ENCODE results near the gene PAN2. TPM values are rescaled to one million over a fixed set of nuclear protein-coding genes. Genes with fewer than 3 reads are reported as not detected.

Gene PAN2
- total RNA-seq, 1 experiment from 2014 or later, result 75.0 TPM

GRCh38 chr12:56308714-56309113 lies 25.1 kb downstream of the PAN2 start:
- ChIA-PET CTCF (interaction anchor here (1.2 kb wide), 1 partner anchor 156 kb away, joined by 3 read pairs; no protein-coding TSS in a partner anchor), RAD21 (ENCODE audit: low non-redundant PET in 1 of 2, low total read pairs in 2 of 2, uncharacterized antibody in 2 of 2, unreplicated experiment in 2 of 2) (no interaction called here), POLR2A (interaction anchor here (0.8 to 1.3 kb wide), 2 partner anchors 14 to 25 kb away, joined by 3 to 5 read pairs; partner anchors contain the start of gene PAN2)
- no peak overlapping the region for H3K27ac ChIP-seq (ENCODE audit: low read depth, low read length)
- no peaks in the 10 kb centered on the region for H4K20me1 ChIP-seq (ENCODE audit: insufficient read depth)
- H3K27me3 ChIP-seq (ENCODE audit: insufficient read depth, low read length), result no peaks in the 10 kb centered on the region
- no peak for TF ChIP-seq EZH2phosphoT487 (IDR thresholded peaks at IDR 0.05; ENCODE audit: borderline replicate concordance)
- no peak for TF ChIP-seq EZH2 (IDR thresholded peaks at IDR 0.05)
- no peak for TF ChIP-seq FOSL1 (IDR thresholded peaks at IDR 0.05; ENCODE audit: low read depth)
- intact Hi-C loops (cut with micrococcal nuclease), result no loop called here
- H3K4me3 ChIP-seq (replicated peaks in 1 of 2; ENCODE audit: low read depth in 1 of 2, low read length in 2 of 2), result no peak overlapping the region
- no peaks in the 10 kb centered on the region for H3K9me3 ChIP-seq (ENCODE audit: control insufficient read depth in 1 of 2, insufficient read depth in 1 of 2, low read depth in 1 of 2, low read length in 2 of 2)
- H3K36me3 ChIP-seq (ENCODE audit: control insufficient read depth in 1 of 2, insufficient read depth in 2 of 2, low read length in 2 of 2), result peaks cover 20 to 21% of the 10 kb centered on the region in 2 experiments; a peak in 3 of 4 replicates
- H3K9ac ChIP-seq (ENCODE audit: low read length), result no peak overlapping the region
- no peak overlapping the region for H3K4me2 ChIP-seq (ENCODE audit: low read length)
- H3K79me2 ChIP-seq (ENCODE audit: insufficient read depth, low read length), result 0 out of 2 replicates have a peak, but pooled peaks cover 7% of the 10 kb centered on the region
- no peaks in the 10 kb centered on the region for H3K9me2 ChIP-seq (ENCODE audit: insufficient read depth)
- DNase-seq (ENCODE audit: low read depth, low spot score), result no peak
- H2AFZ ChIP-seq (ENCODE audit: low read depth, low read length, poor library complexity, severe bottlenecking), result no peak overlapping the region
- BruUV-seq (replicated peaks), result no TSS peak
- H3K4me1 ChIP-seq (ENCODE audit: control insufficient read depth in 1 of 2, insufficient read depth in 2 of 2, low read length in 2 of 2), result no peaks in the 10 kb centered on the region
- no peak for ATAC-seq

GRCh38 chr12:56307221-56307965 lies 26.4 kb downstream of the PAN2 start:
- no peaks in the 10 kb centered on the region for H3K9me2 ChIP-seq (ENCODE audit: insufficient read depth)
- intact Hi-C loops (cut with micrococcal nuclease), result no loop called here
- POLR2A ChIA-PET, result no interaction called here
- no peak for ATAC-seq
- CTCF ChIA-PET, result interaction anchor here (1.2 kb wide), 1 partner anchor 157 kb away, joined by 3 read pairs; no protein-coding TSS in a partner anchor
- H2AFZ ChIP-seq (ENCODE audit: low read depth, low read length, poor library complexity, severe bottlenecking), result no peak overlapping the region
- no peaks in the 10 kb centered on the region for H4K20me1 ChIP-seq (ENCODE audit: insufficient read depth)
- no peak overlapping the region for H3K9ac ChIP-seq (ENCODE audit: low read length)
- peaks cover 5 to 6% of the 10 kb centered on the region in 2 experiments; a peak in 2 of 4 replicates for H3K4me1 ChIP-seq (ENCODE audit: control insufficient read depth in 1 of 2, insufficient read depth in 2 of 2, low read length in 2 of 2)
- RAD21 ChIA-PET (ENCODE audit: low non-redundant PET in 1 of 2, low total read pairs in 2 of 2, uncharacterized antibody in 2 of 2, unreplicated experiment in 2 of 2), result no interaction called here
- no peak overlapping the region for H3K4me2 ChIP-seq (ENCODE audit: low read length)
- H3K36me3 ChIP-seq (ENCODE audit: control insufficient read depth in 1 of 2, insufficient read depth in 2 of 2, low read length in 2 of 2), result peaks cover 20 to 21% of the 10 kb centered on the region in 2 experiments; a peak in 3 of 4 replicates
- DNase-seq (ENCODE audit: low read depth, low spot score), result no peak
- H3K4me3 ChIP-seq (replicated peaks in 1 of 2; ENCODE audit: low read depth in 1 of 2, low read length in 2 of 2), result no peak overlapping the region
- H3K9me3 ChIP-seq (ENCODE audit: control insufficient read depth in 1 of 2, insufficient read depth in 1 of 2, low read depth in 1 of 2, low read length in 2 of 2), result no peaks in the 10 kb centered on the region
- no peak overlapping the region for H3K27ac ChIP-seq (ENCODE audit: low read depth, low read length)
- no peaks in the 10 kb centered on the region for H3K27me3 ChIP-seq (ENCODE audit: insufficient read depth, low read length)
- TF ChIP-seq ATF3 (IDR thresholded peaks at IDR 0.05), result no peak
- TF ChIP-seq EZH2phosphoT487 (IDR thresholded peaks at IDR 0.05; ENCODE audit: borderline replicate concordance), result no peak
- no peak for TF ChIP-seq MAX (IDR thresholded peaks at IDR 0.05)
- no peak for TF ChIP-seq RAD21 (IDR thresholded peaks at IDR 0.05; ENCODE audit: low read depth)
- no peak for TF ChIP-seq TCF7L2 (IDR thresholded peaks at IDR 0.05; ENCODE audit: borderline replicate concordance, extremely low read depth, insufficient read depth, insufficient read length)
- no TSS peak for BruUV-seq (replicated peaks)
- H3K79me2 ChIP-seq (ENCODE audit: insufficient read depth, low read length), result 0 out of 2 replicates have a peak, but pooled peaks cover 7% of the 10 kb centered on the region
